ENCODE data around the gene PJA2.

Gene PJA2

DNA sequence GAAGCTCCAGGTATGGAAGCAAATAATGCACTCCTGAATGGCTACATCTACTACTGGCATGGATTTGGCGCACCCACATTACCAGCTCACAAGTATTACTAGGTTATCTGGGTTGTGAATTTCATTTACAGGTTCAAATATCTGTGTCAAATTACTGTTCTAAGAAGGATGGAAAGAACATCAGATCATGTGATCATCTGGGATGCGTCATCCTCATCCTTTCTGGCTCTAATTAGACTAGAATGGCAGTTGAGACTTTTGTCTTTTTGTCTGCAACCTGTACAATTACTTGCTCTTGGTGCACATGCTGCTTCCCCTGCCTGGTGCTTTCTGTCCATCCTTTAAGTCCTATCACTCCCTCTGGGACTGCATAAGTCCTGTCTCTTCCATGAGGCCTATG lies 64.1 kb downstream of the PJA2 start:
- no peak for DNase-seq

DNA sequence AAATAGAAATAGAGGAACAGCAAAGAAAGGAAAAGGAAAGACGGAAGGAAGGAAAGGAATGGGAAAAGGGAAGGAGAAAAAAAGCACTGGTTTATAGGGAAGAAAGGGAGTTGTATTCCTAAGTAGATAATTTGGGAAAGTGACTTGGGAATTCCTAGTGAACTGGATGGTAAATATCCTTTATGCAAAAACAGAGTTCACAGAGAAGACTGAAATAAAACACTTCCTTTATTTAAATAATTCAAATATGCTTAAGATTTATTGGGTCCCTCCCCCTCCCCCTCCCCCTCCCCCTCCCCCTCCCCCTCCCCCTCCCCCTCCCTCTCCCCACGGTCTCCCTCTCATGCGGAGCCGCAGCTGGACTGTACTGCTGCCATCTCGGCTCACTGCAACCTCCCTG lies 69.4 kb downstream of the PJA2 start:
- no peak for DNase-seq

DNA sequence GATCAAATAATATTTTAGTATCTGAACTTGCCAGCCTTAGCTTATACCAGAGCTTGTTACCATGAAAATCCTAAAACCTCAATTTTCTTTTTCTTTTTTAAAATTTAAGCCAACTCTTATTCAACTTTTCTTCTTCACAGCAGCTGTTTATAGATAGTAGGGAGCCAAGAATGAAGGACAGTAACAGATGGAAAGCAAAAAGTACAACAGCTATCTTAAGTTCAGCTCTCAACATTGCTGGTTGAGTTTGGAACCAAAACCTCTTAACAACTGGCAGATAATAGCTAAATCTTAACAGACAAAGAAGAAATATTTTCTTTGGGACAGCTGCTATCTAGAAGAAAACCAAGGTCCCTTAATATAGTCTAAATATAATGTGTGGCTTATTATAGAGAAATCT lies 74.7 kb downstream of the PJA2 start:
- DNase-seq = no peak

DNA sequence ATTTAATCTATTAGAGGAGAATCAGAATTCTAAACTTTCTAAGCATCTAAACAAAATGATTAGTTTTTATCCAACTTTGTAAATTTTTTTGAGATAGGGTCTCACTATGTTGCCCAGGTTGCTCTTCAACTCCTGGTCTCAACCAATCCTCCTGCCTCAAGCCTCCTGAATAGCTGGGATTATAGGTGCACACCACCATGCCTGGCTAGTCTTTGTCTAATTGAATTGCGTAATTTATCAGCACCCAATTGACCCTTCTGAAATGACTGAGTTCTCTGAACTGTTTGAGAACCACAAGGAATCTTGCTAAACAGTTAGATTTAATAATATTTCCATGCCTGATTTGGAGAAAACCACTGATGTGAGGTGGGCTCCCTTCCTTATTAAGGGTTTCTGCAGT lies 75.7 kb downstream of the PJA2 start:
- no peak for DNase-seq

DNA sequence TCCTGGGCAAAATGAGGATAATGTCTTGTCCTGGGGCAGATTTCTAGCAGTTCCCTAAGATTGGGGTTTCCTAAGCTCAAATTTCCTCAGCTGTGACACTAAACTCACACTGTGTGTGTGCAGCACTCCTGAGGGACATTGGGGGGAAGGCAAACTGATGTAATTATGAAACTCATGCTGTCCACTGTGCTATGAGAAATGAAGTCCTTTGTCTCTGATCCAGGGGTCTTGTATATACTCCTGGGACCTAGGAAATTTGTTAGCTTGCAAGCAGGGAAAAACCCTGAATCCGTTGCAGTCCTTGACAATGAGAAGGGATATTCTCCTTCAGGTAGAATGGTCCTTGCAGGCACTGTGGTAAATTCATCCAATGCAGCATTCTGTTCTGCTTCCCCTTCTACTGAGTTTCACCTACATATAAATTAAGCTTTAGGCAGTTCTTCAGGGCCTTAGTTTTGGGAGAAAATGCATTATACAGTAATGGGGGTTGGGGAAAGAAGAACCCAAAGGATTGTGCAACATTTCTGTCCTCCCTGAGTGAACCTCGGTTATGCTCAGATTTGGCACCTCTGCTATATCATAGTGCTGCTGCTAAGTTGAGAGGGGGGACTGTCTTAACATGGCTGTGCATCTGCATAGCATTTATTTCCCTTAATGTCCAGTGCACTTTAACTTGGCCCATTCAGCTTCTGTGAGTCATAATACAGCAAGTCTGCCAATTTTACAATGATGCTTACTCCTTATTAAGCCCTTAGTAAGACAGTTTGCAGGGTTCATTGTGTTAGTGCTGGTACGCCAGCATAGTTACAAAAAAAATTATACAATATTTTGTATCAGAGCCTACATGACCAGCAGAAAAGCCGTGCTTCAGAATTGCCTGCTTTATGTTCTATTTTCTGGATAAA lies 80.2 kb downstream of the PJA2 start:
- DNase-seq = no peak

DNA sequence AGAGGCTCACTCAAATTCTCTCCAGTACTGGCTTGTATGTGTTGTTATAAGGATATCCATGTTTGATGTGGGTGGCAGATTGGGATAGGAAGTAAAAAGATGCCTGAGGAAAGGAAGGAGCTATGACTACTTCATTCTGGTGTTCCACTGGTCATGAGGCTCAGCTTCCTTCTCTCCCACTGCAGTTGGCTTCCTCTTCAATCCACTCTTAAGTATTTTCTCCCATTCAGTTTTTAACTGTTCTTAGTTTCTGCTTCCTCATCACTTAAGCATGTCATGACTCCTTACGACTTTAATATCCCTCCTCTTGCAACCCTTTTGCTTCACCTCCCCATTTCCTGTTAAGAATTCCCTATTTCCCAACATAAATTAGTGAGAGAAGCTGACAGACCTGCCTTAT lies 81.1 kb downstream of the PJA2 start:
- no peak for DNase-seq

DNA sequence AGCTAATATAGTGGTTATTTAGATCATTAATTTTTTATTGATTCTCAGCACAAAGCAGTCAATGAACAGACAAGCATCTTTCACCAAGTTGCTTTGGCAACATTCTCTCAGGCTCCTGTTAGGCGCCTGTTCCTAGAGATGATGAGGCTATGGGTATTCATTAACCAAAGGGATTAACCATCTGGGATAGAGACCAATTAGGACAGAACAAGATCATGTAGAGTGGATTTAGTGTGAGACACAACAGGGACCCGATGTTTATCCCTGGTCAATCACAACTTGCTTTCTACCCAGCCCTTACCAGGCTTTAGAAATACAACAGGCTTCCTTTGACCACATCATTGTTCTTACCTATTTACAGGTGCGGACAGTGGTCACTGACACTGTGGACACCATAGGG lies 82.2 kb downstream of the PJA2 start:
- DNase-seq = peak; percentile 17

DNA sequence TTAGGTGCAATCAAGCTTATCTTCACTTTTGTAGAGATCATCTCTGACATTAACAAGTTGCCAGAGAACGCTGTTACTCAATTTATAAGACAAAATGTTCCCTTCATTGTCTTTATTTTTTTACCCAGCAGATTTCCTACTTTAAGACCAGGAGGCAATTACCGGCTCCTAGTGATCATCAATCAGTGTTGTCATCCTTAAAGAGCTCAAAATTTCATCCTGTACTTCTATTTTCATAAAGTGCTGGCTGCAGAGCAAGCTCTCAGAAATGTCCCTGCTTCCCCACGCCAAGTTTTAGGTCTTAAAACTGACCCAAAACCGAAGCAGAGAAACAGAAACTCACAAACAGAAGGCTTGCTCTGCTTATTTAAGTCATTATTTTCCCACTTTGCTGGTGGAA lies 82.9 kb downstream of the PJA2 start:
- DNase-seq = no peak

DNA sequence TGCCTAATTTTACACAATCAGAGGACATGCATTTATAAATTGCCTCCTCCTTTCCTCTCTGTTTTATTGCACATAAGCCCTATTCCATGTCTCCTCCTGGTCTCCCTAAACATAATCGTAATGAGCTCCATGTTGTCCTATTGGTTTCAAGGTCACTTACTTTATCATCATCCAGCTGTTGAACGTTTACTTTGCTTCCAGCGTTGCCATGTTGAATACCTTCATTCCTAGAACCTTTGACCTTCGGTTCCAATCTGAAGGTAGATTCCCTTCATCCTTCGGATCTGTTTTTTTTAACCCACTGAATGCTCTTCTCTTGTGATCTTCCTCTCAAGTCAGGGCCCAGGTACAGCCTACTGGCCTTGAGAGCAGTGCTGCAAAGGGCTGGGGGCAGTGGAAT lies 84.3 kb downstream of the PJA2 start:
- no peak for DNase-seq

DNA sequence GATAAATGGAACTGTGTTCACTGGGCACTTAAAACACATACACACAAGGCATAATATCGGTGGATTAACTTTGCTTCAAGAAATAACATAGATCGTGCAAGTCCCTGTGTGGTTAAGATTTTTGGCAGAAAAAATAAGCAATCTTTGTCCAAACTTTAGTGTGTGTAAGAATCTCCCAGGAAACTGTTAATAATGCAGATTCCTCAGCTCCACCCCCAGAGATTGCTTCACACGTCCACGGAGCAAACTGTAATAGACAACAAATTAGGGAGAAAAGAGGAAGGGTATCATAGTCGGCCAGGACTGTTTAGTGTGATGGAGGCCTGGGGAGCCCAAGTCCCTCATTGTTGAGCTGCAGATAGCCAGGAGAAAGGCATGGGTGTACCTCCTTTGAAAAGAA lies 84.8 kb downstream of the PJA2 start:
- DNase-seq = no peak

DNA sequence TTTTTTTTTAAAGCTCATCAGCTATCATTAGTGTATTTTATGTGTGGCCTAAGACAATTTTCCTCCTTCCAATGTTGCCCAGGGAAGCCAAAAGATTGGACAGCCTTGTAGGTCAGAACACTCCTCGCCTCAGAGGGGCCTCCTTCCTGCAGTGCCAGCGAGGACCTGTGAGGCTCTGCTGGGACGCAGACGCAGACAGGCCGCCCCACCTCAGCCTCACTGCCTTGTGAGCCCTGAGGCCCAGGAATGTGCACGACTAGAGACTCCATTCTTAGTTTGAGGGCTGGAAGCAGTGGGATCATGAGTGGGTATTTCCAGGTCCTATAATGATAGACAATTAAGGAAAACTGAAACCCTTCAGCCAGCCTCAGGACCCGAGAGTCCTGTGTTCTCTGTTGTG lies 85.4 kb downstream of the PJA2 start:
- no peak for DNase-seq

DNA sequence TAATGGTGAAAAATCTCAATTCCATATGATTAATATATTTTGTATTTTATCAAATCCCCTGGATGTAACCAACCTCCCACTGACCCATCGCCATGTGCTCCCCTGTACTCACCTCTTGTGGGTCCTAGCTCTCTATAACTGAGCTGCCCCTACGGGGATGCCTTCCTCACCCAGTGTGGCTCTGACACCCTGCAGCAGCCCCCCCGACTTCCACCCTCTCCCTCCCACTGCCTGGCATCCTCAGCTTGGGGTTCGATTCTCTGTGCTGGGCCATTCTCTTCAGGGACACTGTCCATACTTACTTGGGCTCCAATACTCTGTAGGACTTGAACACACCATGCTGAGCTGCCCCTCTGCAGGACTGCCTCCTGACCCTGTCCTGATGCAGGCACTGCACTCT lies 87.1 kb downstream of the PJA2 start:
- no peak for DNase-seq

DNA sequence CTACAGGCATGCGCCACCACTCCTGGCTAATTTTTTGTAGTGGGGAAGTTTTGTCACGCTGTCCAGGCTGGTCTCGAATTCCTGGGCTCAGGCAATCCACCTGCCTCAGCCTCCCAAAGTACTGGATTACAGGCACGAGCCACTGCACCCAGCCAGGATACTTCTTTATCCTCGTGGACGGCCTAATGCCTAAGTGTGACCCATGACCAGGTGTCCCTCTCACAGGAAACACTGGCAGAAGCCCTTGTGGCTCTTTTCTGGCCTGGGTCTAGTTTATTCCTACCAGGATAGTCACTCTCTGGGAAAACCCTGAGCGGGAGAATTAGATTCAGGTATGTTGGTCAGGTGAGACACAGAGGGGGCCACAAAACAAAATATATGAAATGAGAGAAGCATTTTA lies 90.4 kb downstream of the PJA2 start:
- no peak for DNase-seq

DNA sequence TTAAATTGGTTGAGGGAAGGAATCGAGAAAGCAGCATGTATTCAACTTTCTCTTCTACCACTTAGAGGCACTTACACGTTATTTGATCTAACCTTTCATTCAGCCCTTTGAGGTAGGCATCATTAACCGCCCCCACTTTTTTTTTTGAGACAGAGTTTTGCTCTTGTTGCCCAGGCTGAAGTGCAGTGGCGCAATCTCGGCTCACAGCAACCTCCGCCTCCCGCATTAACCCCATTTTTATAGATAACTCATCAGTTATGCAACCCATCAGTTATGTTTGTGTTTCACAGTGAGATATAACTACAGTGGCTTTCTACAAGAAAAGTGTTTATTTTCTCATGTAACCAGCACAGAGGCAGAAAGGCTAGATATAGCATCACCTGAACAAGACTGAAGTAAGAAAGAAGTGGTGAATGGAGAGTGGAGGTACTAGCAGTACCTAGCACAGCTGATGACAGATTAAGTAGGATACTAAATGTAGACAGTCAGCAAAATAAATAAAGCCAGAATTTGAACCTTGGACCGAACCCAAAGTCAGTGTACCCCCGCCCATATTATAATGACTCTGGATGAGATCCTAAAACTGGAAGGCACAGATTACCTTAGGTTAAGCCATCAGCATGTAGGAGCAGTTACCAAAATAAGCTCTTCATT lies 91.2 kb downstream of the PJA2 start:
- DNase-seq = no peak

DNA sequence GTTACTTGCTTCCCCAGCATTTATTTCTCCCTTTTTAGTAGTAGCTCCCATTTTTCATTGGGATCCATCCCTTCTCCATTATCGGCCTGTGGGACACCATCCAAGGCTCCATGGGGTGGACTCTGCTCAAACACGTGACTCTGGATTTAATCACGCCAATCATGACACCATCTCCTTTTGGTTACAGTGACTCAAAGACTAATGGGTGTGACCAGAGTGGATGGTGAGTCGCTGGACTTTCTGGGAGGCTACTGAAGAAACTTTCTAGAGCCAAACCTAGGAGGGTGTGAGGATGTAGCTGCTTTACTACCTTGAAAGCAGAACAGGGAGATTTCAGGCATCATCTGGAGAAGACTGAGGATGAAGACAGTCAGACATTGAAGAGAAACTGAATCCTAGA lies 93.1 kb downstream of the PJA2 start:
- DNase-seq = no peak

DNA sequence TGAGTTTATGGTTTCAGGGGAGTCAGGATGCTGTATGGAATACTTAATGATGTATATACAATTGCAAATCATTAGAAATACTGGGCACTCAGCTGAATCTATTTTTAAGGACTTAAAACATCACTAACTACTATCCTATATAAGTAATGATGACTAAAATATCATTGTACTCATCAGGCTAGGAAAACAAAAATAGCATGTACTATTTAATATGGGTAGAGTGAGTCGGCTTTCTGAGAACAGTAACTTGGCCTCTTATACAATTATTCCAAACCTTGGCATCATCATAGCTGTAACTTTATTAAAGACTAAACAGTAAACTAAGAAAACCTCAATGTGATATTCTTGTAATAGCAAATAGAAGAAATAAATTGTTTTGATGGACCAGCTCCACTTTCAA lies 94.5 kb downstream of the PJA2 start:
- no peak for DNase-seq

DNA sequence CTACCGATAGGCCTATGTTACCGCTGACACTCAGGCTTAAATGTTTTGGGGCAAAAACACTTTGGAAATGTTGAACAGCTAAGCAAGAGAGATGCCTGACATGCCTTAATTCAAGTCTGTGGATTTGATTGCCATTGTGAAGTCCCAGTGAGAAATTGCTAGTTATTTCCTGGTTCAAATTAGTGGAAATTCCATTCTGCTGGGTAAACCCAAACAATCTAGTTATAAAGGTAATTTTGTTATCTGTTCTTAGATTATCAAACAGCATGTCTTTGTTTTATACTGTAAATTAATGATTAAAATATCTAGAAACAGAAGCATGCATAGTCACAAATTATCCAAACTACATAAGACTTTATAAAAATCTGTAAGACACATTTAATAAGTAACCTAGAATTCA lies 96.6 kb downstream of the PJA2 start:
- no peak for DNase-seq

DNA sequence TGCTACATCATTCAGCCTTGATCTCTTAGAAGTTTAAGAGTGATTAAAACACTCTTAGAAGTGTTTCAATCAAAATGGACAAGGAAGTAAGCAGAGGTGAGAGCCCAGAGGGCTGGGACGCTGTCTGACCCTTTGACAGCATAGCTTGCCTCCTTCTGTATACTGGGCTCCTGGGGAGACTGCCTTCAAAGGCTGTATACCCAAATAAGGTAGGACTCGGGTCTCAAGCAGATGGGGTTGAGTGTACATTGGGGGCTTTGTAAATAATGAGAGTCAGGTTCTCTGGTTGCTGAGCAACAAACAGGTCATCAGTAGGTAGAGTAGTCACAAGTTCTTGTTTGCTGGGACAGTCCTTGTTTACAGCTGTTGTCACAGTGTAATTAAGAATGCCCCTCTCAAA lies 97.1 kb downstream of the PJA2 start:
- no peak for DNase-seq

DNA sequence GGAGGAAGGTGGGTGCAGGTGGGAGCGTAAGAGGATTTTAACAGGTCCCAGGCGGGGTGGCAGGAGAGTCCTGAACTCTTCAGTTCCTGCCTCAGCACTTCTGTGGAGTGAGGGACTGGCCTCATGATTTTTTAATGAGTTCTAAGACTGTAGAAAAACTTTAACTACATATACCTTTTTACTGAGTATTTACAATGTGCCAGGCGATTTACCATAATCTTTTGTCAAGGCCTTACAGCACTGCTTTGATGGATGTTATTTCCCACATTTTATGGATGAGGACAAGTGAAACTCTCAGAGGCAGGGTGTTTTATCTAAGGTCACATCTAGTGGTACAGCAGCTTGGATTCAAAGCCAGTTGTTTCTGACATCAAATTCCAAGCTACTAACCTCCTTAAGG lies 99.5 kb downstream of the PJA2 start:
- no peak for DNase-seq

DNA sequence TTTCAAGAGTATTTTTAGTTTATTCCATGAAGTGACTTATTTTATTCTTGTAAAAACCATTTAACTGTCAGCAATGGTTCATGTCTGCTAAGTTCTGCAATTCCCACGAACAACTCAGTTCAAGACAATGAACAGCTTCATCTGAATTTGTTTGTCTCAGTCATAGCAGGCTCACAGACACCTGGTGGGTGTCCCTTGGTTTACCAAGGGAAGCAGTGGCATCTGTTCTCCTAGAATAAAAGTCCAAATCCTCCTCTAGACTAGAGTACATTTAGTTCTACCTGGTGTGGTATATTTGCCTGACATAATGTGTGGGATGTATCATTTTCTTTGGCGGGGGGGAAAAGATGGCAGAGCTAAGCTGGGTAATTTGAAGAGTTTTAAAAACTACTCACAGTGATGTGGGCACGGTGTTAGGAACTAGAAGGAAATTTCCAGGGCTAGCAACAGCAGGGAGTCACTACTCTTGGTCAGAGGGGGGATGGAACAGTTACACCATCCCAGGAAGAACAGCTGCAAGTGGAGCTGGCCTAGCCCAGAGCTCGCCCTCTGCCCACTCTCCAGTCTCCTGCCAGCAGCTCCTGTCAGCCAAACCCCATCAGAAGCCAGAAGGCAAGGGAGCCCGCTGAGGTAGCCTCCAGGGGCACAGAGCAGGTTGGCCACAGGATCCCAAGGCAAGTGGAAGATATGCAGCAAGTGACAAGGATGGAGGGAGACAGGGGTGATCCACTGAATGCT lies 100.3 kb downstream of the PJA2 start:
- DNase-seq = no peak

DNA sequence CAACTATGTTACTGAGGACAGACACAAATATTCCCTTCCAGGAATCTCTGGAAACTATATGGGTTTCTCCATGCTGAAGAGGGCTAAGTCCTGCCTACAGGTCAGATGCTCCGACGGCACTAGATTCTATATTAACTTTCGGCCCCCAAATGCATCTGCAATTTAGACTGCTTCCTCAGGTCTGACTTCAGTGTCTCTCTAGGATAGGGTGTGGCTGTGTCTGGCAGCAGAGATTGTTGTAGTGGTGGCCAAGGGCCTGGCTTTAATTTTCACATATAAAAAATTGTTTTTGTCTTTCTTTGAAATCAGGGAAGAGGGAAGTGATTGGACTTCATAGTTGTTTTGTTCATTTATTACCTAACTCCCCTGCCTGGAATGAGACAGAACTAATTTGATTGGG lies 101.8 kb downstream of the PJA2 start:
- no peak for DNase-seq

DNA sequence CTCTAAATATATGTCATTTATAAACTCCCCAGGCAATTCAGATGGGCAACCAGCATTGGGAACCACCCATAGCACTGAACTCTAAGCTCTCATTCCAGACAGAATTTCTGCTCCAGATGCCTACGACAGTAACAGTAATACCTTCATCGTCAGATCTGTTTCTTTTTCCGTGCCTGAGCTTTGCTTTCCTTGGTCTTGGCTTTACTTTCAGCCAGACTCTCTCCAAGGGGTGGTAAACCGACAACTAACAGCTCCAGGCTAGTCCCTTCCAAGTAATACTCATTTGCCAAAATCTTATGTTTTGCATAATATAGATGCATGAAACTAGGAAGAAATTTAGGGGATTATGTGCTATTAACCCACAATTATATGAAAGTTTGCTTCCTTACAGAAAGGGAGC lies 102.3 kb downstream of the PJA2 start:
- DNase-seq = no peak

DNA sequence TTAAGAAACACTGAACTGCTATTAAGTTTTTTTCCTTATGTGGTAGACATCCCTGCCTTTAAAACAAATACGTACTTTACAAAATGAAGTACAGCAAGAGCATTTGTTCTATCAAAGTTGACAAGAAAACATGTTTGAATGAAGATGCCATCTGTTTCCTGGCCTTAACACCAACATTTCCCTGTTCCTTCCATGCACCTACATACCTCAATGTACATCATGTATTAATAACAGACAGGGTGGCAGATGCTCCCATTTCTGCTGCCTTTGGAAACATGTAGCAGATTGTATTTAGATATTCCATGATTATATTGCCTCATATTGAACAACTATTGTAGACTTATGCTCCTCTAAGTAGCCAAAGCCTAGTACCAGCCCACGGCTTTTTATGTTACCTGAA lies 104.4 kb downstream of the PJA2 start:
- DNase-seq = no peak

DNA sequence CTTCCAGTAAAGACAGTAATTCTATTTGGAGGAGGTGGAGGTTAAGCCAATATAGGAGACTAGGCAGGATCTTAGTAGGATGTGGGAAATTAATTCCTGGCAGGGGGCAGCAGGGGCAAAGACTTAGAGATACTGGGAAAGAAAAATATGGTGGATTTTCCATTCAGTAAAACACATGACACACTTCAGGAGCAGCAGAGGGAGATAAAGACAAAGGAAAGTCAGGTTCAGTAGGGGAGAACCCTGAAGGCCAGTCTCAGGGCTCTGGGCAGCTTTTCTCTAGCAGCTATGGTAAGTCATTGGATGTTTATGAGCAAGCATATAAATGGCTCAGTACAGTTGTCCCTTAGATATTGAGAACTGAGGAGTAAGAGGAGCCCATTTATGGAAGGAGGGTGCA lies 105.5 kb downstream of the PJA2 start:
- DNase-seq = no peak
